H1 (cell line): ENCODE results near the gene MDK. TPM values are rescaled to one million over a fixed set of nuclear protein-coding genes. Genes with fewer than 3 reads are reported as not detected.

Experiments
- BACH1 ChIP-seq: IDR thresholded peaks from 2 replicates; pipeline ENCODE4 v1.6.1; 2012; ENCODE audit warnings: low read length, improper control_type of control experiment
- BRCA1 ChIP-seq: IDR thresholded peaks from 2 replicates; pipeline ENCODE4 v1.6.1; 2012; ENCODE audit warnings: low read depth, low read length, improper control_type of control experiment
- CBX8 ChIP-seq: fragments of 300-800, 300-1000 bp; sonication (generic); IDR thresholded peaks from 2 replicates; pipeline ENCODE4 v1.7.1; 2016; ENCODE audit warnings: low read depth, low read length, borderline replicate concordance
- EP300 ChIP-seq, 2 experiments: IDR thresholded peaks; 1 replicate in 1 of 2; 2 replicates in 1 of 2; pipeline ENCODE4 v1.6.1; 2011 to 2012; ENCODE audit warnings: low read depth in 2 of 2, low read length in 2 of 2, mild to moderate bottlenecking in 2 of 2, borderline replicate concordance in 1 of 2, inconsistent platforms in 1 of 2, moderate library complexity in 1 of 2
- GTF2F1 ChIP-seq: IDR thresholded peaks from 2 replicates; pipeline ENCODE4 v1.6.1; 2012; ENCODE audit warnings: low read depth, low read length, improper control_type of control experiment, borderline replicate concordance
- HDAC2 ChIP-seq, 2 experiments: fragments of 300-600 bp in 1 of 2; sonication (generic) in 1 of 2; IDR thresholded peaks; 2 replicates each; pipeline ENCODE4 v1.6.1; 2011 to 2012; ENCODE audit warnings: low read depth in 2 of 2, low read length in 2 of 2, mild to moderate bottlenecking in 2 of 2, moderate library complexity in 2 of 2, borderline replicate concordance in 1 of 2, inconsistent platforms in 1 of 2
- HDAC6 ChIP-seq: IDR thresholded peaks from one replicate; pipeline ENCODE4 v1.7.1; 2012; ENCODE audit warnings: low read depth, mild to moderate bottlenecking, inconsistent platforms, low read length, moderate library complexity
- JUND ChIP-seq: IDR thresholded peaks from 2 replicates; pipeline ENCODE4 v1.6.1; 2011; ENCODE audit warnings: mild to moderate bottlenecking, improper control_type of control experiment, low read length
- KDM1A ChIP-seq: fragments of 200-600, 300-600 bp; sonication (generic); IDR thresholded peaks from 2 replicates; pipeline ENCODE4 v1.7.1; 2016; ENCODE audit warnings: mild to moderate bottlenecking, low read length, borderline replicate concordance
- KDM4A ChIP-seq: IDR thresholded peaks from one replicate; pipeline ENCODE4 v1.7.1; 2012; ENCODE audit warnings: low read depth, mild to moderate bottlenecking, moderate library complexity, low read length, inconsistent platforms; ENCODE audit not compliant: severe bottlenecking
- KDM5A ChIP-seq: fragments of 200-600 bp; IDR thresholded peaks from 2 replicates; pipeline ENCODE4 v1.7.1; 2012; ENCODE audit warnings: mild to moderate bottlenecking, low read length, inconsistent platforms, mixed read lengths
- MAFK ChIP-seq: IDR thresholded peaks from 2 replicates; pipeline ENCODE4 v1.6.1; 2012; ENCODE audit warnings: low read depth, mild to moderate bottlenecking, improper control_type of control experiment, low read length
- MAX ChIP-seq: IDR thresholded peaks from 2 replicates; pipeline ENCODE4 v1.6.1; 2012; ENCODE audit warnings: inconsistent platforms
- POU5F1 ChIP-seq: IDR thresholded peaks from 2 replicates; pipeline ENCODE4 v1.6.1; 2011; ENCODE audit warnings: low read depth, mild to moderate bottlenecking, low read length, moderate library complexity
- RAD21 ChIP-seq, 2 experiments: IDR thresholded peaks in 1 of 2; conservative IDR thresholded peaks in 1 of 2; 2 replicates each; pipeline ENCODE4 v1.6.1; 2011; ENCODE audit warnings: low read depth in 2 of 2, low read length in 2 of 2, improper control_type of control experiment in 1 of 2, inconsistent platforms in 1 of 2, mild to moderate bottlenecking in 1 of 2, moderate library complexity in 1 of 2
- RBBP5 ChIP-seq: IDR thresholded peaks from 2 replicates; pipeline ENCODE4 v1.7.1; 2012; ENCODE audit warnings: low read depth, mild to moderate bottlenecking, inconsistent platforms, low read length, moderate library complexity, borderline replicate concordance
- RFX5 ChIP-seq: IDR thresholded peaks from 2 replicates; pipeline ENCODE4 v1.6.1; 2011; ENCODE audit warnings: low read depth, low read length, improper control_type of control experiment, borderline replicate concordance
- RNF2 ChIP-seq: fragments of 200-900, 300-1000 bp; sonication (generic); IDR thresholded peaks from 2 replicates; pipeline ENCODE4 v1.7.1; 2016; ENCODE audit warnings: borderline replicate concordance, low read depth, mild to moderate bottlenecking, antibody characterized with exemption, low read length; ENCODE audit not compliant: poor library complexity, severe bottlenecking; ENCODE audit errors: missing control alignments
- SIRT6 ChIP-seq: IDR thresholded peaks from one replicate; pipeline ENCODE4 v1.7.1; 2012; ENCODE audit warnings: low read length, inconsistent platforms
- SIX5 ChIP-seq: IDR thresholded peaks from 2 replicates; pipeline ENCODE4 v1.6.1; 2011; ENCODE audit warnings: mild to moderate bottlenecking, low read depth, low read length
- SP4 ChIP-seq: IDR thresholded peaks from 2 replicates; pipeline ENCODE4 v1.6.1; 2012; ENCODE audit warnings: low read length, inconsistent platforms
- TBP ChIP-seq: IDR thresholded peaks from 2 replicates; pipeline ENCODE4 v1.6.1; 2011; ENCODE audit warnings: low read depth, low read length, improper control_type of control experiment
- TCF12 ChIP-seq: IDR thresholded peaks from 2 replicates; pipeline ENCODE4 v1.6.1; 2011; ENCODE audit warnings: low read depth, mild to moderate bottlenecking, low read length
- TEAD4 ChIP-seq: IDR thresholded peaks from 2 replicates; pipeline ENCODE4 v1.6.1; 2012; ENCODE audit warnings: low read depth, low read length, inconsistent platforms, mixed read lengths
- ZNF274 ChIP-seq: IDR thresholded peaks from 2 replicates; pipeline ENCODE4 v1.7.0; 2012; ENCODE audit warnings: low read length, borderline replicate concordance; ENCODE audit errors: extremely low read depth
- polyA plus RNA-seq, 7 experiments: library from polyadenylated mRNA; depleted of rRNA in 3 of 7; stranded (reverse) in 5 of 7; unstranded in 2 of 7; fragments of >200 nt in 5 of 7; fragments of 200-250 nt in 2 of 7; gene quantifications; 1 replicate in 5 of 7; 2 replicates in 1 of 7; 4 replicates in 1 of 7; pipeline versions ENCODE4 v1.2.1 to v1.2.3, GENCODE V29; 2011 to 2013; ENCODE audit warnings: missing spikeins in 2 of 7, mixed read lengths in 2 of 7
- total RNA-seq: library from RNA; stranded (reverse); fragmentation: NEBNext Ultra II Directional; extraction: Animal tissue kit (Norgen Biotek cat#: 25700); gene quantifications from 2 replicates; pipeline ENCODE4 v1.2.1, GENCODE V29; 2021

MDK gene
- total and polyA plus RNA-seq, 2 of the 8 experiments (the other 6 are each of a cell fraction or from before 2014, with no cell fraction given), result 309 to 606 TPM

- no peak for TF ChIP-seq KDM5A
- no peak for TF ChIP-seq SIRT6
- TF ChIP-seq MAX, result peak; percentile 57; the same call in 1 of the 2 replicates
- no peak for TF ChIP-seq KDM1A
- TF ChIP-seq RFX5, result no peak
- no peak for TF ChIP-seq KDM4A
- TF ChIP-seq JUND, result no peak
- no peak for TF ChIP-seq HDAC2 (IDR thresholded peaks at IDR 0.05; ENCODE audit: borderline replicate concordance in 1 of 2, low read depth in 2 of 2, low read length in 2 of 2)
- TF ChIP-seq EP300 (IDR thresholded peaks at IDR 0.05; ENCODE audit: borderline replicate concordance in 1 of 2, low read depth in 2 of 2, low read length in 2 of 2), result no peak
- TF ChIP-seq RAD21 (IDR thresholded peaks at IDR 0.05 in 1 of 2, conservative IDR thresholded peaks at IDR 0.05 in 1 of 2; ENCODE audit: low read depth in 2 of 2, low read length in 2 of 2), result peak; percentile 64 to 72
- no peak for TF ChIP-seq TEAD4
- no peak for TF ChIP-seq RNF2
- no peak for TF ChIP-seq BRCA1
- TF ChIP-seq CBX8, result no peak
- TF ChIP-seq TCF12, result 0 out of 2 replicates have a peak, but pooled peaks have one; percentile 12
- TF ChIP-seq ZNF274, result no peak
- TF ChIP-seq HDAC6, result no peak
- no peak for TF ChIP-seq RBBP5
- no peak for TF ChIP-seq BACH1
- no peak for TF ChIP-seq POU5F1
- TF ChIP-seq GTF2F1, result no peak
- TF ChIP-seq SP4, result no peak
- TF ChIP-seq SIX5, result no peak
- no peak for TF ChIP-seq MAFK
- no peak for TF ChIP-seq TBP
Measured at GRCh38 chr11:46367244-46367915, 14.1 kb upstream of the MDK start (continued).
